RPMI7951 (cell line): ENCODE measurements around the gene SART1. TPM values are rescaled to one million over a fixed set of nuclear protein-coding genes. Genes with fewer than 3 reads are reported as not detected.
A peak's percentile ranks its signal among the peaks of the same experiment; 100 is the strongest.
"Not testable (repeated sequence)": the region's sequence is repeated elsewhere in the genome, so short reads cannot be mapped to it uniquely, and the experiment has no call there.

Source experiments
- DNase-seq: peaks from one replicate; pipeline ENCODE4 v3.0.0-alpha.2; 2012; ENCODE audit warnings: low read depth
- total RNA-seq: library from RNA; depleted of rRNA; stranded (reverse); fragments of >200 nt; shearing (Covaris generic); gene quantifications from 2 replicates; pipeline ENCODE4 v1.2.3, GENCODE V29; 2014

Gene SART1
- total RNA-seq, 1 experiment from 2014 or later: 39.4 TPM

DNA sequence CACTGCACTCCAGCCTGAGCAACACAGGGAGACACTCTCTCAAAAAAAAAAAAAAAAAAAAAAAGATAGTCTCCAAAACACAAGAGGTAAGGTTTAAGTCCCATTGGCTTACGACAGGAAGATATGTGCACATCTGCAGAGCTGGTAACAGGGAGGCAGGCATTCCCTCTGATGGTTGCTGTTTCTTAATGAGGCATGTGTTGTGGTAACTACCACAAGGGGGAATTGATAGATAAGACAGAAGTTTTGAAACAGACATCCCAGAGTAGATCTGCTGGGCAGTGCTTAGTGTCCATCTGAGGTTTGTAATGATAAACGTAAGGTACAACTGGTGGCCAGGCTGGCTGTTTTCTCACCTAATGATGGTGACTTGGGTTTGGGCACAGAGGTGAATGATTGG is 35.8 kb downstream of the SART1 start:
- DNase-seq: no peak

DNA sequence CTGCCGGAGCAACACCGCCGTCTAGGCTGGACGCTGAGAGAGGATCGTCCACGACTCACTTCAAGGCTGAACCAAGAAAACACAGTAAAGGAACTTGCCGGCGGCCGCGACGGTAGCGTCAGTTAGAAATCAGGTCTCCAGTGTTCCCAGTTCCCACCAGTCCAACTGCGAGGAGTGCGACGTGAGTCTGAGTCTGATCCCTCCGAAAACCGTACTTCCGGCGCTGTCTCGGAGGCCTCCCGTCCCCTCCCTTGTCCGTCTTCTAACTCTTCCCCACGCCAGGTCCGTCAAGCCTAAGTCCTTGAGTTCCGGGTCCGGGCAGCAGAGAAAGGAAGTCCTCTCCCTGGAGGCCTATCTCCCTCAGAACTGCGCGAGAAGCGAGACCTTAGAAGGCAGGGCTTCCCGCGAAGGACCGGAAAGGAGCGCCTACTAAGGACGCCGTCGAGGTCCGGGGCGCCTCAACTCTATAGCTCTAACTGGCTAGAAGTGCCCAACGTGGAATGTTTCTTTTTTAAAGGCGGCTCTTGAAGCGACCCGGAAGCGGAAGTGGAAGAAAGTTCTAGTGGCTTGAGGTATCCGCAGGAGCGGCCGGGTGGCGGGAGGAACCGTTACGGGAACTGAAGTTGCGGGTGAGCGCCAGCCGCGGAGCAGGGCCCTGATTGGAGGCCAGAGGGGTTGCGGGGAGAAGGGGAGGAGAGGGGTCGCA is 40.6 kb downstream of the SART1 start, which contains the start of the genes BANF1 and EIF1AD:
TSS of gene BANF1 (plus strand) at position 562 of the 706 bp plus-strand sequence. CDS start 748 bp downstream, outside the sequence.
TSS of gene EIF1AD (minus strand) at position 216 of the 706 bp plus-strand sequence. CDS start 1,768 bp downstream, outside the sequence.
- peak; percentile 97 for DNase-seq

DNA sequence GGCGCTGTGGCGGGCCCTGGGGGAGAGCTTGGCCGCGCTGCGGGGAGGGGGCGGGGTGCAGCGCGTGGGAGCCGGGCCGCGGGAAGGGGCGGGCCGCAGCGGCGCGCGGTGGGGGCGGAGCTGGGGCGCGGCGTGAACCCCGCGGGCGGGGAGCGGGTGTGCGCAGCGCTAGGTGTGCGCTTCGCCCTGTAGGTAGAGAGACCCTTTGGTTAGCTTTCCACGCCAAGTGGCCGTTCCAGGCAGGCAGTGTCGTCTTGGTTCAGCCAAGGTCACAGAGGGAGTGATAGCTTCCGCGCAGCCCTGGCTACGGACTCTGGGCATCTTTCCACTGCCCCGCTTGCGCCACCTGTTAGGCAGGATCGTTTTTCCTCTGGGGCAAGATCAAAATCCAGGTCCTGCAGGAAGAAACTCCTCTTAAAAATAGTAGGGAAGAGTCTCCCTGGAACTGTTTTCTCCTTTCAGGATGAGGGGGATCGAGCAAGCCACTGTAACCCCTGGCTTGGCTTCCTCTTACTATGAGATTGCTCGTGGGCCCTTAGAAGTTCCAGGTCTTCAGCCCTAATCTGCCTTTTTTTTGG is 41.2 kb downstream of the SART1 start:
- no peak for DNase-seq

GRCh38 chr11:66003291-66003690 is 41.8 kb downstream of the SART1 start:
- DNase-seq: no peak

DNA sequence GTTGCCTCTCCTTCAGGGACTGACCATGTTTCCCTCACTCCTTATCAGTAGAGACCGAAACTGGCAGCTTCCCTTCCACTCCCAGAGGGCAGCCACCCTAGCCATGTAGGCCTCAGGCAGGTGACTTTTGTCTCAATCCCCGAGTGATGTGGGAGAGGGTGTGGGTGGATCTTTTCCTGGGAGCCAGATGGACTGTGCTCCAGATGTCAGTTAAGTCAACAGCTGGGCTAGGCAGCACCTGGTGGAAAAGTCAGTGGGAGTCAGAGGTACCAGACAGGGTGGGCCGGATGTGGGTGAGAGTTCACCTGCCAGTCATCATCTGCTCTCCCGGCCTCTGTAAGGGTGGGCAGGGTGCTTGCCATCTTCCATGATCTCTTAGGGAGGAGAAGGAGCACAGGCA is 42.7 kb downstream of the SART1 start:
- no peak for DNase-seq

- no peak for DNase-seq
Measured at GRCh38 chr11:66006134-66006890, 44.8 kb downstream of the SART1 start.

DNA sequence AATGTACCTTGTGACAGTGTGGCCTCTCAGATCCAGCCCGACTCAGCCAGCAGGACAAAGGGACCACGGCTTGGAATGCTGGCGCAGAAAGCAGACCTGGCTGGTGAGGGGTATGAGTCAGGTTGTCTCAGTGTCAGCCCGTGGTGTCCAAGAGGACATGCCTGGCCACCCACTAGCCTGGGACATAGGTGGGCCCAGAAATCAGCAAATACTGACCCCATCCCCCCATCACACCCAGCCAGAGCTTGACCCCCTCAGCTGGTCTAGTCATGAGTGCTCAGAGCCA is 45.3 kb downstream of the SART1 start:
- DNase-seq: no peak

DNA sequence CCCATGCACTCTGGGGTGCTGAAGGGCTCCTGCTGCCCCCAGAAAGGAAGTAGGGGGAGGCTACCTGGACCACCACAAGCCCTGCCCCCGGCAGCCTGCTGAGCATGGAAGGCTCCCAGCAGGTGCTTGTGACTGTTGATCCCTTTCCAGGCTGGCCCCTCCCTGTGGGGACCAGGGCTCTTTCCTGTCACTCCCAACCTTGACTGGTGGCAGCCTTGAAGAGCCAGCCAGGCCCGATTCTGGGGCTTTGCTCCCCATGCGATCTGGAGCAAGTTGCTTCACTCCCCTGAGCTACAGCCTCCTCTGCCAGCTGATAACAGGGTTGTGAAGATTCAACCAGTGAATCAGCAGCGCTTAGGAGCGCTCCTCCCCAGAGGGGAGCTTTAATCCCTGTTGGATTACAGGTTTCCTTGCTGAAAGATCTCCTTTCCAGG is 45.7 kb downstream of the SART1 start:
- no peak for DNase-seq

- no peak for DNase-seq
Measured at GRCh38 chr11:66008095-66008467, 46.5 kb downstream of the SART1 start.

DNA sequence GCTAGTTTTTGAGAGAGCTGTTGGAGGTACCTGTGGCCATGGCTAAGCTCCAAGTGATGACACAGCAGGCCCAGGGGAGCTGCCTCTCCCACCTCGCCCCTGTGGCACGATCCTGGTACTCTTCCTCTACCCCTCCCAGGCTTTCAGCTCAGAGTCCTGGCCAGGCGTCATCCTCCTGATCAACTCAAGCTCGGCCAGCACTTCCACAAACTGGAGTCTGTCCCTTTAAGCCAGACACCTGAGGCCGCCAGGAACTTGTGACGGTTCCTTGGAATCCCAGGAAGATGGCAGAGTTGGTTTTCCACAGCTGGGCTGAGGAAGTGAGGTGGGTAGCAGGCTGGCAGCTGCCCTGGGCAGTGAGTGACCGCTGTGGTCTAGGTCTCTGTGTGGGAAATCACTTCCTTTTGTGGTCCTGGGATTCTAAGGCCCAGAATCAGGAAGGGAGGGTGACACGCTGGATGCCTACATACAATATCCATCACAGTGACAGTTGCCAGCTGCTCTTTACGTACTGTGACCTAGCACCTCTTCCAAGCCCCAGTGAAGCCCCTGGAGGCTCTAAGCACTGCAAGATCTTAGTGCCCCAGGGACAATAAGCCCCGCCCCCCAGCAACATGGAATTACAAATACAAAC is 47.1 kb downstream of the SART1 start:
- DNase-seq: peak; percentile 69

GRCh38 chr11:66010036-66010435 is 48.5 kb downstream of the SART1 start:
- not testable (repeated sequence) for DNase-seq

GRCh38 chr11:66011239-66011784 is 49.8 kb downstream of the SART1 start:
- DNase-seq: peak; percentile 46

GRCh38 chr11:66011785-66012303 is 50.3 kb downstream of the SART1 start, which contains the start of gene CST6:
Gene CST6 (plus strand): TSS chr11:66012008. CDS start chr11:66012045, 37 bp downstream.
- DNase-seq: no peak

GRCh38 chr11:66012371-66012945 is 50.9 kb downstream of the SART1 start:
- no peak for DNase-seq

DNA sequence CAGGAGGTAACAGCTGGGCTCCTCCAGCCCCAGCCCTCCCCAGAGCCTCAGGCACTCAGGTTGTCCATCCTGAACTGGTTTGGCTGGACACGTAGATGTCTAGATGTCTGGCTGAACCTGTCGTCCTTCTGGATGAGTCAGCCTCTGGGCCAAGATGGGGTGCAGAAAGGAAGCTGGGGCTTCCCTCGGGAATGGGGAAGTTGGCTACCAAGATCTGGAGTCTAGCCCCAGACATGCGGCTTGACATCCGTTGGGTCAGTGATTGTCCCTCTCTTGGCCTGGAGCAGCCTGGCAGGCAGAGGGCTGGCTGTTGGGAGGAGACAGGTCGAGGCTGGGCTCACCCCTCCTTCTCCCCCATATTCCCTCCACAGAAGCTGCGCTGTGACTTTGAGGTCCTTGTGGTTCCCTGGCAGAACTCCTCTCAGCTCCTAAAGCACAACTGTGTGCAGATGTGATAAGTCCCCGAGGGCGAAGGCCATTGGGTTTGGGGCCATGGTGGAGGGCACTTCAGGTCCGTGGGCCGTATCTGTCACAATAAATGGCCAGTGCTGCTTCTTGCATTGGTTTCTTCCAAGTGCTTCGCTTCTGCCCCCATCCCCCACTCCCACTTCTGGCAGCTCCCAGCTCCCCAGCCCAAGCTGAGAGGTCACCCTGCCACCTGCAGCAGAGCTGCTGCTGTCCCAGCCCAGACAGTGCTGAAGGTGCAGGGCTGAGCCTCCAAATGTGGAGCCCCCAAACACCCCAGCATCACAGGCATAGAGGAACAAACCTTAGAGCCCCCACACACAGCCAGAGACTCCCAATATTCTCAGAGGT is 51.6 kb downstream of the SART1 start:
- peak; percentile 38 for DNase-seq

- no peak for DNase-seq
Measured at GRCh38 chr11:66013762-66014100, 52.2 kb downstream of the SART1 start.

DNA sequence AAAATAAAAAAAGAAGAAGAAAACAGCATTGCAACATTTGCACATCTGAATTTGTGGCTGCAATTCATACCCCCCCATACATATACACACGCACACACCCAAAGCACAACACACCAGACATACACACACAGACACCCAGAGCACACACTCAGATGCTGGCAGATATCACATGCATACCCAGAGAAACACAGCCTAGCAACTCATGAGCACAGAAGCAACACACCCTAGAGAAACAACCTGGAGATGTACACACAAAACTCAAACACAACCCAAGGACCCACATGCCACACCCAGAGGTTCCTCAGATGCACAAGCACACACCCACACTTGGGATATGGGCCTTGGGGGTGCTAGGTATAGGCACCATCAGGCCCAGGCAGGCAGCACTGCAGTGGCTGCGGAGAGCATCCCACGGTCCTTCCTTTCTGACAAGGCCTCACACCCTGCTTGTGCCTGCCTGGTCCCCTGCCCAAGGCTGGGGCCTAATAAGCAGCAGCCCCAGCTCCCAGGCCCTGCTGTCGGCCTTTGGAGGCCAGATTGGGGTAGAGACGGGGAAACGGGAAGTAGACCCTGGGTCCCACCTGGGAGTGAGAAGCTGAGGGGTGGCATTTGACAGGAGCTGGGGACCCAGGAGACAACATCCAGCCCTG is 53.4 kb downstream of the SART1 start:
- DNase-seq: no peak

DNA sequence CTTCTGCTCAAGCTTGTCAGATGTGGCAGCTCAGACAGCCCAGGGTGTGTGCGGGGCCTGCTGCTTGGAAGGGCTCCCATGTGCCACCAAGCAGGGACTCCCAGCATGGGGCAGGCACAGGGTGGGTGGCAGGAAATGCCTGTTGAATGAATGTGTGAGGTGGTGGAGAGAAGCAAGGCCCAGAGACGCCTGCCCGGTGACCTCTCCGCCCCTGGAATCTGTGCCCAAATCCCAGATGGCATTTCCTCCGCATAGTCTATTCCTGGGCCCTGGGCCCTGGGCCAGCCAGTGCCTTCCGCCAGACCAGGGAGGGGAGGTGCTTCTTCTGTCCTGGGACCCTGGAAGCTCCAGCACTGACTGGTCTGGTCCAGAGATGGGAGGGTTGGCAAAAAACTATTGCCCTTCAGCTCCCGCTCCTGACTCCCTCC is 53.9 kb downstream of the SART1 start:
- peak; percentile 79 for DNase-seq

DNA sequence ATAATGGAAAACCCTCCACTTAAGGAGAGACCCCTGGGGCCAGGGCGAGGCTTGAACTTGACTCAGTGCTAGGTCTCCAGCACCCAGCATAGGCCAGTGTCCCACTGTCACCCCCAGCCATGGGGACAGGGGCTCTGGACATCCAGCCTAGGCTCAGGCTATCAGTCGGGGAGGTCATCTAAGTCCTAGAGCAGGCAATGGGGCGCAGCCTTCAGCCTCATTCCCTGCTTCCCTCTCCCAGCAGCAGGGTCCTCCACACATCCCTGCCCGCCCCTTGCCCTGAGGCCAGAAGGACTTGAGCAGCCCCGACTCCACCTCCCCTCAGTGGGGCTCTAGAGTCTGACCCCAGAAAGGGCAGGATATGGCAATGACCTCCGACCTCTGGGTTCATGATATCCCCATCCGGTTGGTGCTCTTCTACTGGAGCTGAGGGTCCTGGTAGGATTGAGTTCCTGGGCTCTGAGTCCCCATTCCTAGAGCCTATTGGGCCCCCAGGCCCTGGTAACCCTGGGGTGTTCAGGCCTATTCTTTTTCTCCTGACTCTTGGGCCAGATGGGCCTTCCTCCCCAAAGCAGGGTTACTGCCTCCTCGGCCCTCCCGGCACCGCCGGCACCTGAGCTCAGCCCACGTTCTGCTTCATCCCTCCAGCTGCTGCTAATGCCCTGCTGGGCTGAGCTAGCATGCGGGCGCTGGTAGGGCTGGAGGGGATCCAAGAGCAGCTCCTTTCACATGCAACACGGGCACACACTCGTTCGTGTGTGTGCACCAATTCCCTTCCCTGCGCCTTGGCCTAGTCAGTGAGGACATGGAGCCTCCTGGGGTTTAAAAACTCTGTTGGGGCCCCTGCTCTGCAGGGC is 54.6 kb downstream of the SART1 start:
- no peak for DNase-seq
